Heart right ventricle (tissue), 16 donors: Measurements from ENCODE around the gene UROS. TPM values are rescaled to one million over a fixed set of nuclear protein-coding genes. Genes with fewer than 3 reads are reported as not detected.

Source experiments
- ATAC-seq, 8 donors: fragments of 200-7000 bp; cut with Tn5 transposase; one replicate each; pipeline ENCODE4 v1.9.1; 2020; ENCODE audit warnings: mild to moderate bottlenecking in 8 of 8, moderate library complexity in 8 of 8, moderate number of reproducible peaks in 1 of 8
- DNase-seq, 2 donors: peaks; one replicate each; pipeline ENCODE4 v3.0.0-alpha.2; 2020
- H3K27ac ChIP-seq, 10 donors: fragments of 200-600 bp; sonication (generic) in 2 of 10; one replicate each; pipeline versions ENCODE4 v1.5.0 to v1.8.0; 2020 to 2022; ENCODE audit warnings: mild to moderate bottlenecking in 3 of 10
- H3K27me3 ChIP-seq, 7 donors: fragments of 200-600 bp; one replicate each; pipeline ENCODE4 v1.8.0; 2021 to 2022; ENCODE audit warnings: mild to moderate bottlenecking in 2 of 7
- H3K36me3 ChIP-seq, 9 donors: fragments of 200-600 bp; sonication (generic) in 1 of 9; one replicate each; pipeline versions ENCODE4 v1.5.0 to v1.8.0; 2020 to 2022; ENCODE audit warnings: mild to moderate bottlenecking in 2 of 9
- H3K4me1 ChIP-seq, 9 donors: fragments of 200-600 bp; sonication (generic) in 1 of 9; one replicate each; pipeline versions ENCODE4 v1.5.0 to v1.8.0; 2020 to 2022; ENCODE audit warnings: mild to moderate bottlenecking in 4 of 9
- H3K4me3 ChIP-seq, 10 donors: fragments of 200-600 bp; sonication (generic) in 2 of 10; one replicate each; pipeline versions ENCODE4 v1.5.0 to v1.8.0; 2020 to 2022; ENCODE audit warnings: mild to moderate bottlenecking in 7 of 10, moderate library complexity in 2 of 10
- H3K9me3 ChIP-seq, 11 donors: fragments of 200-600 bp in 10 of 11; sonication (generic) in 2 of 11; one replicate each; pipeline versions ENCODE4 v1.5.0 to v1.8.0; 2013 to 2022; ENCODE audit warnings: mild to moderate bottlenecking in 2 of 11, control low read depth in 1 of 11, moderate library complexity in 1 of 11
- WGBS, 2 donors: extraction: QIAGEN DNeasy Blood & Tissue Kit; methylation state at CpG; one replicate each; pipeline ENCODE4 v1.1.7; 2013; ENCODE audit warnings: inconsistent platforms in 1 of 2; 5-methylcytosine and 5-hydroxymethylcytosine counted together
- intact Hi-C, 10 donors: fragments of 100-400 bp; cut with DNase I; formaldehyde crosslinking; loops; one replicate each; pipeline versions ENCODE4 v1.11.1 to v1.14.2; 2022
- microRNA-seq, 2 donors: library from miRNA; unstranded; fragments of <30 nt; microRNA quantifications; one replicate each; pipeline ENCODE4 v1.2.0, GENCODE V29; 2021
- polyA plus RNA-seq, 2 donors: library from polyadenylated mRNA; stranded (reverse); fragments of 200-250 nt; gene quantifications; one replicate each; pipeline ENCODE4 v1.2.3, GENCODE V29; 2013
- total RNA-seq, 10 donors: library from RNA; stranded (reverse); fragmentation: NEBNext Ultra II Directional in 3 of 10; extraction: Animal tissue kit (Norgen Biotek cat#: 25700) in 3 of 10; gene quantifications; one replicate each; pipeline versions ENCODE4 v1.2.1 to v1.2.4, GENCODE V29; 2021 to 2023
- TF ChIP-seq, protein P1 (sequence below), 9 donors: fragments of 200-600 bp; sonication (generic) in 2 of 9; IDR thresholded peaks; one replicate each; pipeline versions ENCODE4 v1.5.0 to v1.8.0; 2021 to 2022; ENCODE audit warnings: antibody characterized with exemption in 9 of 9, mild to moderate bottlenecking in 5 of 9, moderate library complexity in 1 of 9
- donor health status: Arrhythmogenic right ventricular cardiomyopathy.
- donor health status: ischemic (EF 13 %, LVEDD 7.1; RV severe dilation, severe dysfunction).
- donor health status: healthy with polysubstance abuse.
- donor health status: DM: no; HTN: yes; CAD: no.
- donor health status: DM: no; HTN: no; CAD: no.
- donor health status: ischemic (EF 25% LVEDD 6.9; RV normal size, moderate dysfunction).
- donor health status: ischemic (EF 25% LVEDD 5.7; RV mildly dilated, moderate dysfunction).
- donor health status: healthy.
- donor health status: DM: yes; HTN: yes; CAD: no.
- donor health status: Ischemic cardiomyopathy.
- donor health status: ischemic (EF 35%, LVEDD 5.7; RV mildly dilated, moderate dysfunction).
- donor health status: nonischemic (EF 11% LVEDD 7.7; RV severe dilation, severe dysfunction).
- donor health status: DM: yes; HTN: yes; CAD: no.
- donor health status: PGD.
- donor health status: ischemic (EF 29% LVEDD 5.4; RV normal size, mild dysfunction).
- donor health status: nonischemic (EF 23%, LVEDD 6.1; RV moderate dilation, normal function).

UROS gene
- total and polyA plus RNA-seq, 12 donors = 42.5 to 84.3 (median 70.8) TPM

DNA sequence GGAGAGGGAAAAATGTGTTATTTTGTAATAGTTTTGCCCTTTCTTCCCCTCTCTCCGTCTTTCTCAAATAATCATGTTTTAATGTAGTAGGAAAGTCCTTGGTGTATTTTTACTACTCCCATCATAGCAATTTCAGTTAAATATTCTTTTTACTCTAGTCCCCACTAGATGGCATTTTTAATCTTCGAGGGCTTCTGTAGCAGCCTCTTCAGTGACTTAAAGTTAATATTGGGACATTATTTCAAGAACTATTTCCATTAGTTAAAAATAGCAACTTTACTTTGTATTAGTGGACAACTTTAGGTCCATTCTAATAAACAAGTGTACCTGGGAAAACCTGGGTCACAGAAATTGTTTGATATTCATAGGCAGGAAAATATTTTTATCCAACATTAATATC is 80.6 kb downstream of the UROS start:
- Histone ChIP-seq H3K27me3 (no peaks in the 10 kb centered on the region), H3K4me1 (no peaks in the 10 kb centered on the region), H3K4me3 (no peak overlapping the region), H3K9me3 (no peaks in the 10 kb centered on the region), H3K27ac (no peak overlapping the region), H3K36me3 (peaks cover 0 to 100% (median 82%) of the 10 kb centered on the region in 9 donors)
- WGBS, 2 donors = 61 to 71% methylated on average over 2 of the region's 2 CpGs
- intact Hi-C loops = loop anchor here in 1 of 10 donors (10.0 kb wide), 1 partner anchor 102 kb away; no protein-coding TSS in a partner anchor
- DNase-seq = no peak
- TF ChIP-seq, protein P1, sequence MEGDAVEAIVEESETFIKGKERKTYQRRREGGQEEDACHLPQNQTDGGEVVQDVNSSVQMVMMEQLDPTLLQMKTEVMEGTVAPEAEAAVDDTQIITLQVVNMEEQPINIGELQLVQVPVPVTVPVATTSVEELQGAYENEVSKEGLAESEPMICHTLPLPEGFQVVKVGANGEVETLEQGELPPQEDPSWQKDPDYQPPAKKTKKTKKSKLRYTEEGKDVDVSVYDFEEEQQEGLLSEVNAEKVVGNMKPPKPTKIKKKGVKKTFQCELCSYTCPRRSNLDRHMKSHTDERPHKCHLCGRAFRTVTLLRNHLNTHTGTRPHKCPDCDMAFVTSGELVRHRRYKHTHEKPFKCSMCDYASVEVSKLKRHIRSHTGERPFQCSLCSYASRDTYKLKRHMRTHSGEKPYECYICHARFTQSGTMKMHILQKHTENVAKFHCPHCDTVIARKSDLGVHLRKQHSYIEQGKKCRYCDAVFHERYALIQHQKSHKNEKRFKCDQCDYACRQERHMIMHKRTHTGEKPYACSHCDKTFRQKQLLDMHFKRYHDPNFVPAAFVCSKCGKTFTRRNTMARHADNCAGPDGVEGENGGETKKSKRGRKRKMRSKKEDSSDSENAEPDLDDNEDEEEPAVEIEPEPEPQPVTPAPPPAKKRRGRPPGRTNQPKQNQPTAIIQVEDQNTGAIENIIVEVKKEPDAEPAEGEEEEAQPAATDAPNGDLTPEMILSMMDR (IDR thresholded peaks at IDR 0.05) = no peak
- ATAC-seq = no peak

DNA sequence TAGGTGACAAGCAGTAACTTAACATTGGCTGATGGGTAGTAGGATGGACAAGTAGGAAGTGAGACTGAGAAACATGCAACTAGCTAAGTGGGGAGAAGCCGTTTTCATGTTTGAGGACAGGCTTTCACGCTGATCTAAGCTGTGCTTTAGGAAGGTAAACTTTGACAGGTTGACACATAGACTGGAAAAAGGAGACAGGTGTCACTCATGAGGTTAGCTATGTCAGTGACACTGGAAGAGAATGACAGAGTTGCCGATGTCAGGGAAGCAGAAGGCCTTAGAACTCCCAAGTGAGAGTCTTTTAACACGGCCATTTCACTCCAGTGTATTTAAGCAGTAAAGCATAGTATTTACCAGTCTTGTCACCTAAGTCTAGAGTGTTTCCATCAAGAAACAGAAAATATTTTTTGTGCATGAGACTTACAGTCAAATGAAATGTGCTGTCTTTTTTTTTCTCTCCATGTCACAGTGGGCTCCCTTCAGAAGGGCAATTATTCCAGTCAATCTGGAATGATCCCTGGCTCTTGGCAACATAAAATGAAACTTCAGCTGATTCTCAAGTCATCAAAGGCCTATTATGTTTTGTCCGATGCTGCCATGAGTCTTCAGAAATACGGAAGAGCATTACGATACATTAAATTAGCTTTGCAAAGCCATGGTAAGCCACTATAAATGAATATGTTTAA is 82.9 kb downstream of the UROS start:
- Histone ChIP-seq H3K27ac (no peak overlapping the region), H3K9me3 (no peaks in the 10 kb centered on the region), H3K27me3 (no peaks in the 10 kb centered on the region), H3K36me3 (peaks cover 0 to 100% (median 86%) of the 10 kb centered on the region in 9 donors), H3K4me1 (no peaks in the 10 kb centered on the region), H3K4me3 (no peak overlapping the region)
- no peak for DNase-seq
- TF ChIP-seq, protein P1 (IDR thresholded peaks at IDR 0.05) = no peak
- no peak for ATAC-seq
- 91% methylated on average over 7 of the region's 7 CpGs for WGBS, 2 donors
- intact Hi-C loops = loop anchor here in 1 of 10 donors (10.0 kb wide), 1 partner anchor 105 kb away; no protein-coding TSS in a partner anchor

Small RNA genes lying within 50 kb of the gene (microRNA-seq; reads per million reads assigned to microRNA genes)
- gene MIR4484 = 4.6 to 5.4 reads per million in 2 donors

Other genes starting within 250 kb of the UROS start
- not detected for gene TEX36, start 140.1 kb downstream of the UROS start, total RNA-seq
- not detected for gene TEX36, start 140.1 kb downstream of the UROS start, polyA plus RNA-seq
- gene EDRF1, start 103.5 kb downstream of the UROS start, total RNA-seq = 10 to 100 TPM in 6 of 10 donors, 1 to 10 TPM in 4; 7.7 to 13.2 (median 10.2) TPM
- gene EDRF1, start 103.5 kb downstream of the UROS start, polyA plus RNA-seq = 10 to 100 TPM in 1 of 2 donors, 1 to 10 TPM in 1; 7.6 to 19.2 TPM
- gene MMP21, start 47.4 kb downstream of the UROS start, total RNA-seq = under 1 TPM in 3 of 10 donors, not detected in 7; 0.12 to 0.15 (median 0.15) TPM
- under 1 TPM; 0.06 to 0.22 TPM for gene MMP21, start 47.4 kb downstream of the UROS start, polyA plus RNA-seq
- 10 to 100 TPM; 35.6 to 53.1 (median 44.3) TPM for gene BCCIP, start 288 bp upstream of the UROS start, total RNA-seq
- 10 to 100 TPM; 56.1 to 67.0 TPM for gene BCCIP, start 288 bp upstream of the UROS start, polyA plus RNA-seq
- 10 to 100 TPM; 40.2 to 81.7 (median 49.6) TPM for gene DHX32, start 58.0 kb upstream of the UROS start, total RNA-seq
- 10 to 100 TPM; 15.8 to 38.2 TPM for gene DHX32, start 58.0 kb upstream of the UROS start, polyA plus RNA-seq
- gene FANK1, start 73.3 kb upstream of the UROS start, total RNA-seq = under 1 TPM in 7 of 10 donors, not detected in 3; 0.40 to 0.89 (median 0.68) TPM
- 1 to 10 TPM in 1 of 2 donors, under 1 TPM in 1; 0.64 to 1.2 TPM for gene FANK1, start 73.3 kb upstream of the UROS start, polyA plus RNA-seq